Mesendoderm (in vitro differentiated cells): ENCODE measurements around the gene TGFBR3.

ENCODE experiments used
- DNase-seq: peaks from one replicate; pipeline ENCODE4 v3.0.0; 2013
- H2AK5ac ChIP-seq: 2 replicates; pipeline ENCODE4 v1.6.1; 2013; ENCODE audit warnings: low read length, inconsistent platforms
- H2BK120ac ChIP-seq: 2 replicates; pipeline ENCODE4 v1.6.1; 2013; ENCODE audit warnings: low read depth, mild to moderate bottlenecking, low read length, moderate library complexity, mixed read lengths
- H2BK15ac ChIP-seq: replicated peaks from 2 replicates; pipeline ENCODE4 v1.6.1; 2013; ENCODE audit warnings: low read depth, mild to moderate bottlenecking, moderate library complexity
- H2BK5ac ChIP-seq: 2 replicates; pipeline ENCODE4 v1.6.1; 2013; ENCODE audit warnings: low read length, inconsistent platforms
- H3K18ac ChIP-seq: 2 replicates; pipeline ENCODE4 v1.6.1; 2013; ENCODE audit warnings: mild to moderate bottlenecking, low read length, mixed read lengths
- H3K23ac ChIP-seq: one replicate; pipeline ENCODE4 v1.6.1; 2013; ENCODE audit warnings: low read length
- H3K27ac ChIP-seq: 2 replicates; pipeline ENCODE4 v1.5.1; 2013; ENCODE audit warnings: low read depth, mild to moderate bottlenecking, inconsistent platforms, low read length, moderate library complexity
- H3K27me3 ChIP-seq: 2 replicates; pipeline ENCODE4 v1.6.1; 2013; ENCODE audit warnings: low read length, control low read depth, mild to moderate bottlenecking, inconsistent platforms; ENCODE audit not compliant: insufficient read depth, poor library complexity
- H3K36me3 ChIP-seq: 2 replicates; pipeline ENCODE4 v1.6.1; 2013; ENCODE audit warnings: low read length, inconsistent platforms; ENCODE audit not compliant: control insufficient read depth, insufficient read depth
- H3K4ac ChIP-seq: one replicate; pipeline ENCODE4 v1.6.1; 2013; ENCODE audit warnings: low read depth, mild to moderate bottlenecking, low read length, moderate library complexity
- H3K4me1 ChIP-seq: 2 replicates; pipeline ENCODE4 v1.6.1; 2013; ENCODE audit warnings: low read depth, low read length, inconsistent platforms; ENCODE audit not compliant: control insufficient read depth
- H3K4me2 ChIP-seq: 2 replicates; pipeline ENCODE4 v1.6.1; 2013; ENCODE audit warnings: low read length
- H3K4me3 ChIP-seq: 2 replicates; pipeline ENCODE4 v1.5.1; 2013; ENCODE audit warnings: mild to moderate bottlenecking, low read length
- H3K56ac ChIP-seq: one replicate; pipeline ENCODE4 v1.6.1; 2013; ENCODE audit warnings: low read length
- H3K79me1 ChIP-seq: 2 replicates; pipeline ENCODE4 v1.6.1; 2013; ENCODE audit warnings: low read length, inconsistent platforms
- H3K79me2 ChIP-seq: 2 replicates; pipeline ENCODE4 v1.6.1; 2013; ENCODE audit warnings: mild to moderate bottlenecking, low read length; ENCODE audit not compliant: control insufficient read depth, insufficient read depth
- H3K9ac ChIP-seq: 2 replicates; pipeline ENCODE4 v1.6.1; 2013; ENCODE audit warnings: low read length, inconsistent platforms
- H4K5ac ChIP-seq: one replicate; pipeline ENCODE4 v1.6.1; 2013; ENCODE audit warnings: low read length
- H4K8ac ChIP-seq: one replicate; pipeline ENCODE4 v1.6.1; 2013; ENCODE audit warnings: low read depth, mild to moderate bottlenecking, control low read depth, low read length, moderate library complexity
- WGBS: extraction: QIAGEN DNeasy Blood & Tissue Kit; methylation state at CpG from one replicate; pipeline ENCODE4 v1.1.7; 2013; ENCODE audit warnings: low lambda C conversion rate, missing lambda C conversion rate; ENCODE audit not compliant: insufficient coverage; ENCODE audit errors: extremely low coverage; 5-methylcytosine and 5-hydroxymethylcytosine counted together

Gene TGFBR3

GRCh38 chr1:91881280-91881679 is 4.7 kb downstream of the TGFBR3 start:
- H3K4ac ChIP-seq: no peak overlapping the region
- H3K36me3 ChIP-seq: no peaks in the 10 kb centered on the region
- H4K5ac ChIP-seq: no peak overlapping the region
- H3K4me1 ChIP-seq: no peaks in the 10 kb centered on the region
- no peak for DNase-seq
- H3K56ac ChIP-seq: no peak overlapping the region
- no peak overlapping the region for H3K9ac ChIP-seq
- H2BK120ac ChIP-seq: no peak overlapping the region
- H2BK15ac ChIP-seq: no peak overlapping the region
- no peak overlapping the region for H3K4me2 ChIP-seq
- H4K8ac ChIP-seq: no peak overlapping the region
- no CpG with 5 or more reads among the region's 3 CpGs for WGBS
- no peak overlapping the region for H3K4me3 ChIP-seq
- H3K79me1 ChIP-seq: no peaks in the 10 kb centered on the region
- no peak overlapping the region for H2AK5ac ChIP-seq
- peaks cover 5% of the 10 kb centered on the region for H3K27me3 ChIP-seq
- H3K18ac ChIP-seq: no peak overlapping the region
- H2BK5ac ChIP-seq: no peak overlapping the region
- H3K23ac ChIP-seq: no peak overlapping the region
- no peaks in the 10 kb centered on the region for H3K79me2 ChIP-seq
- no peak overlapping the region for H3K27ac ChIP-seq

- peaks cover 2% of the 10 kb centered on the region for H3K27me3 ChIP-seq
- H2BK5ac ChIP-seq: no peak overlapping the region
- H4K5ac ChIP-seq: no peak overlapping the region
- H2BK120ac ChIP-seq: no peak overlapping the region
- H3K79me1 ChIP-seq: no peaks in the 10 kb centered on the region
- no peak overlapping the region for H3K4ac ChIP-seq
- no peaks in the 10 kb centered on the region for H3K36me3 ChIP-seq
- H3K56ac ChIP-seq: no peak overlapping the region
- H3K27ac ChIP-seq: no peak overlapping the region
- no peak overlapping the region for H3K18ac ChIP-seq
- no peak overlapping the region for H2AK5ac ChIP-seq
- no peak for DNase-seq
- no peak overlapping the region for H2BK15ac ChIP-seq
- H3K9ac ChIP-seq: no peak overlapping the region
- no peak overlapping the region for H3K4me2 ChIP-seq
- no peaks in the 10 kb centered on the region for H3K4me1 ChIP-seq
- H3K23ac ChIP-seq: no peak overlapping the region
- H3K4me3 ChIP-seq: no peak overlapping the region
- H3K79me2 ChIP-seq: no peaks in the 10 kb centered on the region
- H4K8ac ChIP-seq: no peak overlapping the region
These were observed 6.2 kb downstream of the TGFBR3 start for GRCh38 chr1:91879733-91880132.

DNA sequence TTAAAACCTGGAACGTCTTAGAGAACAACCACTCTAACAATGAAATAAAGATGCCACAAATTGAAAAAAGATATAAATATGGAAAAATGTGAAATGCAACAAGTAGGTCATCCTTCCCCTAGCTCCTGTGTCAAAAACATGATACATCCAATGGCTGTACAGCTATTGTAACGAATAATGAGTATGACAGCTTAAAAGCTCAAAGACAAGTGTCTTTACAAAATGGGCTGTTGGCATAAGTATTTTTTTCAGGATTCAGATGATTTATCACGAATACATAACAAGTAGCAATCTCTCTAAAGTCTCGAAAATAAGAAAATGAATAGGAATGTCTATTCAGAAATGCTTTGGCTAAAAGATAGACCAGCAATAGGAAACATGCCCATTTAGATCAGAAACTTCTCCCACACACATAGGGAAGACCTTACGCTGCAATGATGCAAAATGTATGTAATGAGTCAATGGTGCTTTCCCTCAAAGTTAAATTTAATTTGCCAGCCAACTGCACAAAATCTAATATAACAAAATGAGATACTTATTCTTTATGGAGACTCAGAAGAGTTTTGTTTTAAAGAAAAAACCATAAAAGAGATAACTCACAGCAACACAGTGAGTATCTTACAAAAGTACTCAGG is 8.3 kb downstream of the TGFBR3 start:
- Histone ChIP-seq H4K8ac (no peak overlapping the region), H2BK15ac (no peak overlapping the region), H2AK5ac (no peak overlapping the region), H2BK120ac (no peak overlapping the region), H3K4ac (no peak overlapping the region), H3K79me1 (no peaks in the 10 kb centered on the region), H3K23ac (no peak overlapping the region), H3K27ac (no peak overlapping the region), H3K4me1 (no peaks in the 10 kb centered on the region), H3K4me3 (no peak overlapping the region), H4K5ac (no peak overlapping the region), H3K36me3 (no peaks in the 10 kb centered on the region), H3K27me3 (no peaks in the 10 kb centered on the region), H3K4me2 (no peak overlapping the region), H3K18ac (no peak overlapping the region), H3K56ac (no peak overlapping the region), H3K79me2 (no peaks in the 10 kb centered on the region), H2BK5ac (no peak overlapping the region), H3K9ac (no peak overlapping the region)
- no peak for DNase-seq
- no CpG with 5 or more reads among the region's 5 CpGs for WGBS

DNA sequence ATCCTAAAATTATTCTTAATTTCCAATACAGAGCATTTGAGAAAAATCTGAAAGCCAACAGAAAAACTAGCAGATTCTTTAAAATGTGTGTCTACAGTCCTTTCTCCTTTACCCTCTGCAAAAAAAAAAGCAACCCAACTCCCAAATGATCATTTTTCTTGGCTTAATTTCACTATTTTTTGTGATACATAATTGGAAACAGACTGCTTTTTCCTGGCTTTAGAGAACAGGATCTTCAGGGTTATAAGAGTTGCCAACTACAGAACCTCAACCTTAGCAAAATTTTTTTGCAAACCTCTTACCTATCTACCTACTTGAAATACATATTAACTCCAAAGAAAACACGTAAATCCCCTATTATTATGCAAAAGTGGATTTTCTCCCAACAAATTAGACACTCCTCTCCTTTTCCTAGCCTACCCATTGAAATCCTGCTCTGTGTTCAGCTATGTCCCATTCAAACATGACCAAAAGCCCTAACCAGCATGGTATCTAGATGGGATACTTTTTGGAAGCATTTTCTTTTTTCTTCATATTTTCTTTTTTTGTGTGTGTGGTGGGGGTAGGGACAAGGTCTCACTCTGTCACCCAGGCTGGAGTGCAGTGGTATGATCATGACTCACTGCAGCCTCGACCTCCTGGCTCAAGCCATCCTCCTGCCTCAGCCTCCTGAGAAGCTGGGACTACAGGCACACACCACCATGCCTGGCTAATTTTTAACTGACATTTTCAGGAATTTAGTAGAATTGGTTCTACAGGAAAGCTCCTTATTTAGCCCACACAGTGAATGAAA is 9.0 kb downstream of the TGFBR3 start:
- no peak overlapping the region for H4K8ac ChIP-seq
- WGBS: no CpG with 5 or more reads among the region's 2 CpGs
- DNase-seq: no peak

DNA sequence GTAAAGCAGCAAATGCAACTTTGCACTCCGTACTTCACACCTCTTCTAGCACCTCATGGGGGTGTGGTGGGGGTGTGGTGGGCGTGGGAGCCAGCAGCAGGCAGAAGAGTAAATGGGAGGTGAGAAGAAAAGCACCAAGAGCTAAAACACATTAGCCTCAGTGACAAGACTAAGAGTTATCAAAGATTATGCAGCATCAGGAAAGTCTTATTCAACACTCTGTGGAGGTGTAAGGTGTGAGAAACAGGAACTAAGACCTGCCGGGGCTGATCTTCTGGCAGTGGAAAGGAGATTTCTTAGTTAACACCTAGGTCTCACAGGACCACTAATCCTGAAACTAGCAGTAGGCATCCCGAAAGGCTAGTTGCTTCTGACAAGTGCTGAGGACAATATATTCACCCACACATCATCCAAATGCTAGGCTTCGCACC is 9.9 kb downstream of the TGFBR3 start:
- Histone ChIP-seq H3K18ac (no peak overlapping the region), H3K23ac (no peak overlapping the region), H3K4me3 (no peak overlapping the region), H3K56ac (no peak overlapping the region), H3K79me2 (no peaks in the 10 kb centered on the region), H3K4me2 (no peak overlapping the region), H3K9ac (no peak overlapping the region), H3K79me1 (no peaks in the 10 kb centered on the region), H2BK15ac (no peak overlapping the region), H3K27me3 (no peaks in the 10 kb centered on the region), H3K4ac (no peak overlapping the region), H3K4me1 (no peaks in the 10 kb centered on the region), H4K5ac (no peak overlapping the region), H4K8ac (no peak overlapping the region), H2BK5ac (no peak overlapping the region), H3K27ac (no peak overlapping the region), H2BK120ac (no peak overlapping the region), H2AK5ac (no peak overlapping the region), H3K36me3 (no peaks in the 10 kb centered on the region)
- peak; percentile 54 for DNase-seq
- WGBS: no CpG with 5 or more reads among the region's 5 CpGs

More for the DNA sequence above, 9.0 kb downstream of the TGFBR3 start:
- H2BK5ac ChIP-seq: no peak overlapping the region
- H3K79me1 ChIP-seq: no peaks in the 10 kb centered on the region
- H3K4ac ChIP-seq: no peak overlapping the region
- H3K36me3 ChIP-seq: no peaks in the 10 kb centered on the region
- no peak overlapping the region for H2BK120ac ChIP-seq
- no peaks in the 10 kb centered on the region for H3K27me3 ChIP-seq
- no peak overlapping the region for H3K56ac ChIP-seq
- no peak overlapping the region for H4K5ac ChIP-seq
- H3K18ac ChIP-seq: no peak overlapping the region
- no peak overlapping the region for H3K23ac ChIP-seq
- no peak overlapping the region for H2AK5ac ChIP-seq
- H3K4me1 ChIP-seq: no peaks in the 10 kb centered on the region
- H3K27ac ChIP-seq: no peak overlapping the region
- no peak overlapping the region for H3K9ac ChIP-seq
- H3K79me2 ChIP-seq: no peaks in the 10 kb centered on the region
- H2BK15ac ChIP-seq: no peak overlapping the region
- H3K4me3 ChIP-seq: no peak overlapping the region
- H3K4me2 ChIP-seq: no peak overlapping the region
